HepG2 (cell line): Measurements from ENCODE around the gene FAM219A. TPM values are rescaled to one million over a fixed set of nuclear protein-coding genes. Genes with fewer than 3 reads are reported as not detected.
A peak's percentile ranks its signal among the peaks of the same experiment; 100 is the strongest.

Experiments used
- DNMT3B ChIP-seq: conservative IDR thresholded peaks from 2 replicates; pipeline ENCODE4 v1.6.1; 2016; ENCODE audit warnings: missing biosample characterization, control low read depth
- MAZ ChIP-seq, 2 experiments: sonication (generic) in 1 of 2; formaldehyde crosslinking in 1 of 2; IDR thresholded peaks; 2 replicates each; pipeline versions ENCODE4 v1.5.0 to v1.6.1; 2012 to 2020; ENCODE audit warnings: low read depth in 2 of 2, mild to moderate bottlenecking in 2 of 2, borderline replicate concordance in 1 of 2, improper control_type of control experiment in 1 of 2, low read length in 1 of 2, missing genetic modification reagents in 1 of 2, moderate library complexity in 1 of 2
- NCOR1 ChIP-seq: fragments of 200-600 bp; sonication (generic); IDR thresholded peaks from 2 replicates; pipeline ENCODE4 v1.7.0; 2017; ENCODE audit warnings: antibody characterized with exemption, low read length, borderline replicate concordance
- RORA ChIP-seq: sonication (generic); formaldehyde crosslinking; IDR thresholded peaks from 2 replicates; pipeline ENCODE4 v1.5.0; 2020; ENCODE audit warnings: mild to moderate bottlenecking, missing genetic modification reagents, moderate library complexity
- SCMH1 ChIP-seq: sonication (generic); formaldehyde crosslinking; IDR thresholded peaks from 2 replicates; pipeline ENCODE4 v1.9.0; 2021; ENCODE audit warnings: missing genetic modification reagents, mild to moderate bottlenecking, borderline replicate concordance
- SIN3A ChIP-seq: IDR thresholded peaks from 2 replicates; pipeline ENCODE4 v1.6.1; 2011; ENCODE audit warnings: low read depth, mild to moderate bottlenecking, control low read depth, low read length, borderline replicate concordance
- ZFY ChIP-seq: sonication (generic); formaldehyde crosslinking; IDR thresholded peaks from 2 replicates; pipeline ENCODE4 v1.4.0; 2020; ENCODE audit warnings: missing genetic modification reagents
- ZKSCAN5 ChIP-seq: sonication (generic); formaldehyde crosslinking; IDR thresholded peaks from 2 replicates; pipeline ENCODE4 v1.5.1; 2020; ENCODE audit warnings: mild to moderate bottlenecking, missing genetic modification reagents
- ZNF30 ChIP-seq: sonication (generic); formaldehyde crosslinking; IDR thresholded peaks from 2 replicates; pipeline ENCODE4 v1.5.0; 2020; ENCODE audit warnings: mild to moderate bottlenecking, missing genetic modification reagents
- ZNF33B ChIP-seq: sonication (generic); formaldehyde crosslinking; IDR thresholded peaks from 2 replicates; pipeline ENCODE4 v1.5.1; 2020; ENCODE audit warnings: mild to moderate bottlenecking, missing genetic modification reagents
- ZNF343 ChIP-seq: sonication (generic); formaldehyde crosslinking; IDR thresholded peaks from 2 replicates; pipeline ENCODE4 v1.4.0; 2020; ENCODE audit warnings: mild to moderate bottlenecking, missing genetic modification reagents
- ZNF776 ChIP-seq: sonication (generic); formaldehyde crosslinking; IDR thresholded peaks from 2 replicates; pipeline ENCODE4 v1.4.0; 2020; ENCODE audit warnings: mild to moderate bottlenecking, missing genetic modification reagents
- polyA plus RNA-seq, 8 experiments: library from polyadenylated mRNA; depleted of rRNA in 3 of 8; stranded (reverse) in 7 of 8; unstranded in 1 of 8; fragments of >200 nt; fragmentation: Illumina TruSeq in 4 of 8; extraction: Trizol in 4 of 8; gene quantifications; 2 replicates each; pipeline versions ENCODE4 v1.2.1 to v1.2.3, GENCODE V29; 2011 to 2016; ENCODE audit warnings: low read depth in 4 of 8, missing spikeins in 1 of 8, mixed read lengths in 1 of 8; ENCODE audit not compliant: insufficient read depth in 1 of 8
- total RNA-seq, 5 experiments: library from RNA; depleted of rRNA; stranded (reverse); fragments of >200 nt; fragmentation: Illumina TruSeq; extraction: Trizol; gene quantifications; 2 replicates each; pipeline ENCODE4 v1.2.3, GENCODE V29; 2016; ENCODE audit warnings: low read depth in 1 of 5
- TF ChIP-seq, protein P1 (sequence below): sonication (generic); formaldehyde crosslinking; IDR thresholded peaks from 2 replicates; pipeline ENCODE4 v1.5.0; 2020; ENCODE audit warnings: mild to moderate bottlenecking, missing genetic modification reagents, borderline replicate concordance
- TF ChIP-seq, protein P2 (sequence below): sonication (generic); formaldehyde crosslinking; IDR thresholded peaks from 2 replicates; pipeline ENCODE4 v1.5.0; 2020; ENCODE audit warnings: mild to moderate bottlenecking, missing genetic modification reagents, borderline replicate concordance

Gene FAM219A
- total and polyA plus RNA-seq, 2 of the 13 experiments (the other 11 are each of a cell fraction or from before 2014, with no cell fraction given): 3.9 to 6.4 TPM

DNA sequence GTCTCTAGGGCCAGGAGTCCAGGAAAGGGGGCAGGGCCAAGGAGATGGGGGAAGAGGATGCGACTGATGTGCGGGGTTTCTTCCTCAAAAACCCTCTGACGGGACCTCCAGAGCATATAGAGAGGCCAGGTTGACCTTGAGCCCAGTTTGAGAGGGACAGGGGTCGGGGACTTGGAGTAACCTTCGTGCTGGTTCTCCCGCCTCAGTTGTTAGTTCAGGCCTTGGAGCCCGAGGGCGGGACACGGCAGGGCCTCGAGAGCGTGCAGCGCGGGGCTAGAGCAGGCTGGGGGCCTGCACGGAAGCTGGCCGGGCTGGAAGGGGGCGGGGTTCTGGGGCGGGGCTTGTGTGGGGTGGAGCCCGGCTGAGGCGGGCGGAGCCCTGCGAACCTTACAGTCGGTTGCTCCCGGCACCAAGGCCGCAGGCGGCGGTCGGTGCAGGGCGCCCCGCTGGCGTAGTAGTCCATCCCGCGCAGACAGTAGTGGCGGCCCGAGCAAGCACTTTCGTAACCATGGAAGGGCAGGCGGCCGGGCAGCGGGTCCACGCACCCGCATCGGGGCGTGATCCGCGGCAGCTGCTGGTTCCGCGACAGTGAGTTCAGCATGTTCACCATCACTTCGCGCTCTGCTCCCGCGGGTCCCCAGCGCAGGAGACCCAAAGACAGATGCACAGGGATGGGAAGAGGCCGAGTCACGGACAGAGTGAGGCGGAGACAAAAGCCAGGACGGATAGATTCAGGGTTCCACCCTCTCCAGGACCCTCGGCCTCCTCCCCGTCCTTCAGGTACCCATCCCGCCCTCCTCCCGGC, 77.7 kb downstream of the FAM219A start (continued):
- TF ChIP-seq ZFY (peak; percentile 94), ZNF33B (CRISPR knock-in tag) (0 out of 2 replicates have a peak, but pooled peaks have one; percentile 82), SCMH1 (CRISPR knock-in tag) (no peak), DNMT3B (CRISPR knock-in tag) (peak; percentile 65; the same call in 1 of the 2 replicates), ZKSCAN5 (CRISPR knock-in tag) (no peak), SIN3A (no peak), MAZ (IDR thresholded peaks at IDR 0.05; ENCODE audit: borderline replicate concordance, low read depth, low read length) (0 out of 2 replicates have a peak, but pooled peaks have one; percentile 8), MAZ (CRISPR knock-in tag; IDR thresholded peaks at IDR 0.05; ENCODE audit: low read depth) (peak; percentile 68; the same call in 1 of the 2 replicates), ZNF30 (CRISPR knock-in tag) (peak; percentile 96), NCOR1 (no peak), RORA (no peak), ZNF776 (no peak; the same call in 1 of the 2 replicates), ZNF343 (CRISPR knock-in tag) (no peak)
- TF ChIP-seq, protein P1, sequence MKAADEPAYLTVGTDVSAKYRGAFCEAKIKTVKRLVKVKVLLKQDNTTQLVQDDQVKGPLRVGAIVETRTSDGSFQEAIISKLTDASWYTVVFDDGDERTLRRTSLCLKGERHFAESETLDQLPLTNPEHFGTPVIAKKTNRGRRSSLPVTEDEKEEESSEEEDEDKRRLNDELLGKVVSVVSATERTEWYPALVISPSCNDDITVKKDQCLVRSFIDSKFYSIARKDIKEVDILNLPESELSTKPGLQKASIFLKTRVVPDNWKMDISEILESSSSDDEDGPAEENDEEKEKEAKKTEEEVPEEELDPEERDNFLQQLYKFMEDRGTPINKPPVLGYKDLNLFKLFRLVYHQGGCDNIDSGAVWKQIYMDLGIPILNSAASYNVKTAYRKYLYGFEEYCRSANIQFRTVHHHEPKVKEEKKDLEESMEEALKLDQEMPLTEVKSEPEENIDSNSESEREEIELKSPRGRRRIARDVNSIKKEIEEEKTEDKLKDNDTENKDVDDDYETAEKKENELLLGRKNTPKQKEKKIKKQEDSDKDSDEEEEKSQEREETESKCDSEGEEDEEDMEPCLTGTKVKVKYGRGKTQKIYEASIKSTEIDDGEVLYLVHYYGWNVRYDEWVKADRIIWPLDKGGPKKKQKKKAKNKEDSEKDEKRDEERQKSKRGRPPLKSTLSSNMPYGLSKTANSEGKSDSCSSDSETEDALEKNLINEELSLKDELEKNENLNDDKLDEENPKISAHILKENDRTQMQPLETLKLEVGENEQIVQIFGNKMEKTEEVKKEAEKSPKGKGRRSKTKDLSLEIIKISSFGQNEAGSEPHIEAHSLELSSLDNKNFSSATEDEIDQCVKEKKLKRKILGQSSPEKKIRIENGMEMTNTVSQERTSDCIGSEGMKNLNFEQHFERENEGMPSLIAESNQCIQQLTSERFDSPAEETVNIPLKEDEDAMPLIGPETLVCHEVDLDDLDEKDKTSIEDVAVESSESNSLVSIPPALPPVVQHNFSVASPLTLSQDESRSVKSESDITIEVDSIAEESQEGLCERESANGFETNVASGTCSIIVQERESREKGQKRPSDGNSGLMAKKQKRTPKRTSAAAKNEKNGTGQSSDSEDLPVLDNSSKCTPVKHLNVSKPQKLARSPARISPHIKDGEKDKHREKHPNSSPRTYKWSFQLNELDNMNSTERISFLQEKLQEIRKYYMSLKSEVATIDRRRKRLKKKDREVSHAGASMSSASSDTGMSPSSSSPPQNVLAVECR (CRISPR knock-in tag): peak; percentile 72; the same call in 1 of the 2 replicates
- TF ChIP-seq, protein P2, sequence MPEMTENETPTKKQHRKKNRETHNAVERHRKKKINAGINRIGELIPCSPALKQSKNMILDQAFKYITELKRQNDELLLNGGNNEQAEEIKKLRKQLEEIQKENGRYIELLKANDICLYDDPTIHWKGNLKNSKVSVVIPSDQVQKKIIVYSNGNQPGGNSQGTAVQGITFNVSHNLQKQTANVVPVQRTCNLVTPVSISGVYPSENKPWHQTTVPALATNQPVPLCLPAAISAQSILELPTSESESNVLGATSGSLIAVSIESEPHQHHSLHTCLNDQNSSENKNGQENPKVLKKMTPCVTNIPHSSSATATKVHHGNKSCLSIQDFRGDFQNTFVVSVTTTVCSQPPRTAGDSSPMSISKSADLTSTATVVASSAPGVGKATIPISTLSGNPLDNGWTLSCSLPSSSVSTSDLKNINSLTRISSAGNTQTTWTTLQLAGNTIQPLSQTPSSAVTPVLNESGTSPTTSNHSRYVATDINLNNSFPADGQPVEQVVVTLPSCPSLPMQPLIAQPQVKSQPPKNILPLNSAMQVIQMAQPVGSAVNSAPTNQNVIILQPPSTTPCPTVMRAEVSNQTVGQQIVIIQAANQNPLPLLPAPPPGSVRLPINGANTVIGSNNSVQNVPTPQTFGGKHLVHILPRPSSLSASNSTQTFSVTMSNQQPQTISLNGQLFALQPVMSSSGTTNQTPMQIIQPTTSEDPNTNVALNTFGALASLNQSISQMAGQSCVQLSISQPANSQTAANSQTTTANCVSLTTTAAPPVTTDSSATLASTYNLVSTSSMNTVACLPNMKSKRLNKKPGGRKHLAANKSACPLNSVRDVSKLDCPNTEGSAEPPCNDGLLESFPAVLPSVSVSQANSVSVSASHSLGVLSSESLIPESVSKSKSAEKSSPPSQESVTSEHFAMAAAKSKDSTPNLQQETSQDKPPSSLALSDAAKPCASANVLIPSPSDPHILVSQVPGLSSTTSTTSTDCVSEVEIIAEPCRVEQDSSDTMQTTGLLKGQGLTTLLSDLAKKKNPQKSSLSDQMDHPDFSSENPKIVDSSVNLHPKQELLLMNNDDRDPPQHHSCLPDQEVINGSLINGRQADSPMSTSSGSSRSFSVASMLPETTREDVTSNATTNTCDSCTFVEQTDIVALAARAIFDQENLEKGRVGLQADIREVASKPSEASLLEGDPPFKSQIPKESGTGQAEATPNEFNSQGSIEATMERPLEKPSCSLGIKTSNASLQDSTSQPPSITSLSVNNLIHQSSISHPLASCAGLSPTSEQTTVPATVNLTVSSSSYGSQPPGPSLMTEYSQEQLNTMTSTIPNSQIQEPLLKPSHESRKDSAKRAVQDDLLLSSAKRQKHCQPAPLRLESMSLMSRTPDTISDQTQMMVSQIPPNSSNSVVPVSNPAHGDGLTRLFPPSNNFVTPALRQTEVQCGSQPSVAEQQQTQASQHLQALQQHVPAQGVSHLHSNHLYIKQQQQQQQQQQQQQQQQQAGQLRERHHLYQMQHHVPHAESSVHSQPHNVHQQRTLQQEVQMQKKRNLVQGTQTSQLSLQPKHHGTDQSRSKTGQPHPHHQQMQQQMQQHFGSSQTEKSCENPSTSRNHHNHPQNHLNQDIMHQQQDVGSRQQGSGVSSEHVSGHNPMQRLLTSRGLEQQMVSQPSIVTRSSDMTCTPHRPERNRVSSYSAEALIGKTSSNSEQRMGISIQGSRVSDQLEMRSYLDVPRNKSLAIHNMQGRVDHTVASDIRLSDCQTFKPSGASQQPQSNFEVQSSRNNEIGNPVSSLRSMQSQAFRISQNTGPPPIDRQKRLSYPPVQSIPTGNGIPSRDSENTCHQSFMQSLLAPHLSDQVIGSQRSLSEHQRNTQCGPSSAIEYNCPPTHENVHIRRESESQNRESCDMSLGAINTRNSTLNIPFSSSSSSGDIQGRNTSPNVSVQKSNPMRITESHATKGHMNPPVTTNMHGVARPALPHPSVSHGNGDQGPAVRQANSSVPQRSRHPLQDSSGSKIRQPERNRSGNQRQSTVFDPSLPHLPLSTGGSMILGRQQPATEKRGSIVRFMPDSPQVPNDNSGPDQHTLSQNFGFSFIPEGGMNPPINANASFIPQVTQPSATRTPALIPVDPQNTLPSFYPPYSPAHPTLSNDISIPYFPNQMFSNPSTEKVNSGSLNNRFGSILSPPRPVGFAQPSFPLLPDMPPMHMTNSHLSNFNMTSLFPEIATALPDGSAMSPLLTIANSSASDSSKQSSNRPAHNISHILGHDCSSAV (CRISPR knock-in tag): no peak
